ENCODE data around the gene VWA8.

DNA sequence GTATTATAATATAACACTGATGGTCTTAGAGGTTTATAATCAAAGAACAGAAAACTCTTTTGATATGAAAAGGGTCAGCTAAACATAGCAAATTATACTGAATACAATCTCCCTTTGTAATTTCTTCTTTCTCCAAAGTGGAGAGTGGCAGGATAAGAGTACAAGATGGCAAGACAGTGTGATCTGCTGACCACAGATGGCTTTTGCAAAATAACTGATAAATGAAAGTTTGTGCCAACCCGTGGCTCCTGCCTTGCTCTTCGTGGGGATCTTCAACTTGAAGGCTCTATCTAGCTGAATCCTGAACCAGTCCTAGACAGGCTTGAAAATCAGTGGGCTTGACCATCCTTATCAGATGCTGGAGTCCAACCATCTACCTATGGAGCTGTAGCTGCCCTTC lies 185.7 kb downstream of the VWA8 start:
- TF ChIP-seq, protein P1, sequence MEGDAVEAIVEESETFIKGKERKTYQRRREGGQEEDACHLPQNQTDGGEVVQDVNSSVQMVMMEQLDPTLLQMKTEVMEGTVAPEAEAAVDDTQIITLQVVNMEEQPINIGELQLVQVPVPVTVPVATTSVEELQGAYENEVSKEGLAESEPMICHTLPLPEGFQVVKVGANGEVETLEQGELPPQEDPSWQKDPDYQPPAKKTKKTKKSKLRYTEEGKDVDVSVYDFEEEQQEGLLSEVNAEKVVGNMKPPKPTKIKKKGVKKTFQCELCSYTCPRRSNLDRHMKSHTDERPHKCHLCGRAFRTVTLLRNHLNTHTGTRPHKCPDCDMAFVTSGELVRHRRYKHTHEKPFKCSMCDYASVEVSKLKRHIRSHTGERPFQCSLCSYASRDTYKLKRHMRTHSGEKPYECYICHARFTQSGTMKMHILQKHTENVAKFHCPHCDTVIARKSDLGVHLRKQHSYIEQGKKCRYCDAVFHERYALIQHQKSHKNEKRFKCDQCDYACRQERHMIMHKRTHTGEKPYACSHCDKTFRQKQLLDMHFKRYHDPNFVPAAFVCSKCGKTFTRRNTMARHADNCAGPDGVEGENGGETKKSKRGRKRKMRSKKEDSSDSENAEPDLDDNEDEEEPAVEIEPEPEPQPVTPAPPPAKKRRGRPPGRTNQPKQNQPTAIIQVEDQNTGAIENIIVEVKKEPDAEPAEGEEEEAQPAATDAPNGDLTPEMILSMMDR (IDR thresholded peaks at IDR 0.05; ENCODE audit: low read length): no peak
- no peak for TF ChIP-seq EZH2 (optimal IDR thresholded peaks at IDR 0.05; ENCODE audit: low read depth, low read length)
- no peak for TF ChIP-seq EZH2phosphoT487 (IDR thresholded peaks at IDR 0.05; ENCODE audit: low read length)
